K562 (cell line): ENCODE results near the gene CCDC7. TPM values are rescaled to one million over a fixed set of nuclear protein-coding genes. Genes with fewer than 3 reads are reported as not detected.

Experiments
- ARID2 ChIP-seq: fragments of 450-650 bp; IDR thresholded peaks from 2 replicates; pipeline ENCODE4 v1.6.1; 2017; ENCODE audit warnings: antibody characterized with exemption, mild to moderate bottlenecking
- ATF7 ChIP-seq: fragments of 450-650 bp; IDR thresholded peaks from 2 replicates; pipeline ENCODE4 v1.7.1; 2014; ENCODE audit warnings: mild to moderate bottlenecking, moderate library complexity
- BRF2 ChIP-seq: IDR thresholded peaks from 3 replicates; pipeline ENCODE4 v1.6.1; 2011; ENCODE audit warnings: borderline replicate concordance, mild to moderate bottlenecking; ENCODE audit not compliant: insufficient read length, insufficient read depth
- E4F1 ChIP-seq: fragments of 250-450 bp; sonication (Bioruptor Pico); IDR thresholded peaks from 2 replicates; pipeline ENCODE4 v1.5.0; 2021; ENCODE audit warnings: mild to moderate bottlenecking, borderline replicate concordance
- EP300 ChIP-seq: IDR thresholded peaks from 2 replicates; pipeline ENCODE4 v1.6.1; 2012; ENCODE audit warnings: low read length, improper control_type of control experiment
- EWSR1 ChIP-seq: fragments of 450-650 bp; IDR thresholded peaks from 2 replicates; pipeline ENCODE4 v1.6.1; 2018; ENCODE audit warnings: borderline replicate concordance, mild to moderate bottlenecking, low read depth, moderate library complexity; ENCODE audit not compliant: partially characterized antibody
- HINFP ChIP-seq: fragments of 450-650 bp; conservative IDR thresholded peaks from 2 replicates; pipeline ENCODE4 v1.6.1; 2016; ENCODE audit warnings: missing genetic modification characterization, low read depth, mild to moderate bottlenecking, control low read depth, missing compliant biosample characterization
- KDM1A ChIP-seq, 2 experiments: fragments of 450-650 bp; IDR thresholded peaks; 2 replicates each; pipeline ENCODE4 v1.6.1; 2016; ENCODE audit warnings: mild to moderate bottlenecking in 2 of 2
- MCM7 ChIP-seq, 2 experiments: fragments of 450-650 bp; IDR thresholded peaks; 2 replicates each; pipeline ENCODE4 v1.6.1; 2016 to 2018
- NFE2 ChIP-seq: IDR thresholded peaks from 2 replicates; pipeline ENCODE4 v1.6.1; 2014; ENCODE audit warnings: antibody characterized with exemption, low read depth
- PTBP1 ChIP-seq: fragments of 200-400 bp; formaldehyde crosslinking; IDR thresholded peaks from 2 replicates; pipeline ENCODE4 v1.6.1; 2017; ENCODE audit warnings: low read depth, low read length
- RBM39 ChIP-seq: fragments of 200-400 bp; formaldehyde crosslinking; optimal IDR thresholded peaks from 2 replicates; pipeline ENCODE3; 2018; ENCODE audit warnings: low read depth, low read length
- SIRT6 ChIP-seq: IDR thresholded peaks from one replicate; pipeline ENCODE4 v1.6.1; 2012; ENCODE audit warnings: low read depth, mild to moderate bottlenecking, control low read depth, inconsistent platforms, low read length, moderate library complexity
- STAG1 ChIP-seq: sonication (generic); formaldehyde crosslinking; IDR thresholded peaks from 2 replicates; pipeline ENCODE4 v1.5.0; 2020; ENCODE audit warnings: missing genetic modification reagents, borderline replicate concordance
- THRA ChIP-seq: fragments of 450-650 bp; IDR thresholded peaks from 2 replicates; pipeline ENCODE4 v1.6.1; 2017; ENCODE audit warnings: mild to moderate bottlenecking, moderate library complexity
- ZNF232 ChIP-seq: sonication (generic); formaldehyde crosslinking; IDR thresholded peaks from 2 replicates; pipeline ENCODE4 v1.8.0; 2022; ENCODE audit warnings: mild to moderate bottlenecking, missing genetic modification reagents
- ZNF655 ChIP-seq: fragments of 250-450 bp; sonication (Bioruptor Pico); IDR thresholded peaks from 2 replicates; pipeline ENCODE4 v1.5.0; 2021
- polyA plus RNA-seq, 8 experiments: library from polyadenylated mRNA; depleted of rRNA in 4 of 8; stranded (reverse) in 5 of 8; unstranded in 3 of 8; fragments of >200 nt; fragmentation: Nextera tagmentation in 2 of 8; fragmentation: Illumina TruSeq in 1 of 8; extraction: Ambion mirVana in 2 of 8; extraction: Trizol in 1 of 8; gene quantifications; 2 replicates each; pipeline versions ENCODE4 v1.2.1 to v1.2.3, GENCODE V29; 2011 to 2014; ENCODE audit warnings: inconsistent platforms in 1 of 8, missing spikeins in 1 of 8
- total RNA-seq, 7 experiments: library from RNA; depleted of rRNA in 6 of 7; stranded (reverse); fragments of >200 nt in 6 of 7; fragmentation: Illumina TruSeq in 2 of 7; extraction: Trizol in 2 of 7; gene quantifications; 2 replicates each; pipeline versions ENCODE4 v1.2.1 to v1.2.3, GENCODE V29; 2011 to 2021; ENCODE audit warnings: low replicate concordance in 1 of 7

CCDC7 gene
- total and polyA plus RNA-seq, 9 of the 15 experiments (the other 6 are each of a cell fraction or from before 2014, with no cell fraction given) = 1.5 to 6.6 (median 2.7) TPM

- TF ChIP-seq ZNF232 (no peak), PTBP1 (no peak), E4F1 (no peak), BRF2 (no peak), KDM1A (IDR thresholded peaks at IDR 0.05) (peak; percentile 55 to 69; a peak in 2 of 4 replicates), RBM39 (no peak), MCM7 (IDR thresholded peaks at IDR 0.05) (no peak), NFE2 (peak; percentile 27; the same call in 1 of the 2 replicates), ATF7 (0 out of 2 replicates have a peak, but pooled peaks have one; percentile 48), SIRT6 (no peak), HINFP (tag) (no peak), STAG1 (CRISPR knock-in tag) (no peak), ARID2 (no peak), ZNF655 (CRISPR knock-in tag) (no peak), EWSR1 (no peak), THRA (peak; percentile 82), EP300 (peak; percentile 82; the same call in 1 of the 2 replicates)
Observed at GRCh38 chr10:32501906-32502305, 56.0 kb downstream of the CCDC7 start (continued).
